ENCODE results near the gene OTUD1. TPM values are rescaled to one million over a fixed set of nuclear protein-coding genes. Genes with fewer than 3 reads are reported as not detected.

OTUD1 gene
- total and polyA plus RNA-seq, 10 of the 15 experiments (the other 5 are each of a cell fraction or from before 2014, with no cell fraction given) = 0.18 to 1.6 (median 0.63) TPM; not detected in 1

DNA sequence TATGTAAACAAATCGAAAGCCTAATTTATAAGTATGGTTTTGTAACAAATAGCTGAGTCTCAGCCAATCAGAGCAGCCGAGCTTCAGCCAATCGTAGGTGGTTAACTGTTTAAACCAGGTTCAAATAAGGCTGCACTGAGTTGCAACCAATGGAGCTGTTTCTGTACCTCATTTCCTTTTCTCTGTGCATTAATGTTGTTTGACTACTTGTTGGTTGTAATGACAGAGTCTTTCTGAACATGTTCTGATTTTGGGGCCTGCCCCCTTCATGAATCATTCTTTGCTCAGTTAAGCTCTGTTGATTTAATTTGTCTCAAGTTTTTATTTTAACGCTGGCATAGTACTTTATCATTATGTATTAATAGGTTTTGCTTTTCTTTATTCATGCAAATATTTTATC is 14.6 kb downstream of the OTUD1 start (continued):
- TF ChIP-seq MTA3 (IDR thresholded peaks at IDR 0.05; ENCODE audit: borderline replicate concordance, low read length) (no peak), TCF3 (IDR thresholded peaks at IDR 0.05; ENCODE audit: borderline replicate concordance, insufficient read depth, low read depth, low read length) (no peak), IRF4 (IDR thresholded peaks at IDR 0.05; ENCODE audit: low read depth, low read length) (no peak), NFYA (IDR thresholded peaks at IDR 0.05; ENCODE audit: borderline replicate concordance, low read depth, low read length) (no peak)
- TF ChIP-seq, protein P1, sequence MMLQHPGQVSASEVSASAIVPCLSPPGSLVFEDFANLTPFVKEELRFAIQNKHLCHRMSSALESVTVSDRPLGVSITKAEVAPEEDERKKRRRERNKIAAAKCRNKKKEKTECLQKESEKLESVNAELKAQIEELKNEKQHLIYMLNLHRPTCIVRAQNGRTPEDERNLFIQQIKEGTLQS (IDR thresholded peaks at IDR 0.05; ENCODE audit: borderline replicate concordance, extremely low read depth, low read depth, low read length) = no peak

DNA sequence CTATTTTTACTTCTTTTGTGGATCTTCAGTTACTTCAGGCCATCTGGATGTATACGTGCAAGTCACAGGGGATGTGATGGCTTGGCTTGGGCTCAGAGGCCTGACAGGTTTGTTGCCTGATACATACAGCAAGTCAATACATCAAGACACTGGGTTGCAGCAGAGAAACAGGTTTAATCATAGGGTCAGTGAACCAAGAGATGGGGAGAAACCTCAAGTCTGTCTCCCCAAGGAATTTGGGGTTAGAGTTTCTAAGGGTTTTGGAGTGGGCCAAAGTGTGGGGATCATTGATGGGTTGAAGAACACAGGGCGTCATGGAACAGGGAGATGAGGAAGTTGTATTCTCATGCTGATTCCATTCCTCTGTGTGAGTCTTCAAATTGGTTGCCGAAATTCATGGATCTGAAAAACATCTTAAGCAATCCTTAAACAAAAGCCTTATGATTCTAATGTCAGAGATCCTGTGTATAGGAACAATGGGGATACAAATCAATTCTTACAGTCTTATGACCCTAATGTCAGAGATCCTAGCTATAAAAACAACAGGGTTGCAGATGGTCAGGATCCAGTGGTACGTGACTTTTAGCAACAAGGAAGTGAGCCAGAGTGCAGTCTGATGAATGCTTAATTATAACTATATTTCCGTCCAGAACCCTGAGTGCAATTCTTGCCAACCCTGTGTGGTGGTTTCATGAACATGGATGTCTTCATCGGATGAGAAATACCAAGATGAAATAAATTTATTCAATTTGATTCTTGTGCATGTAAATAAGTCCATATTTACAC is 18.9 kb downstream of the OTUD1 start:
- ChIA-PET CTCF (no interaction called here), POLR2A (no interaction called here), RAD21 (ENCODE audit: unreplicated experiment) (no interaction called here), SMC1A (ENCODE audit: uncharacterized antibody, unreplicated experiment) (no interaction called here)
- no peaks in the 10 kb centered on the region for H3K27me3 ChIP-seq (replicated peaks in 1 of 2; ENCODE audit: control insufficient read depth in 2 of 2, insufficient read depth in 2 of 2, low read length in 1 of 2)
- H3K4me2 ChIP-seq (ENCODE audit: control insufficient read depth, insufficient read depth) = no peak overlapping the region
- H3K36me3 ChIP-seq (ENCODE audit: control insufficient read depth in 2 of 2, insufficient read depth in 2 of 2, low read length in 1 of 2) = no peaks in the 10 kb centered on the region
- in situ Hi-C loops (cut with MboI) = no loop called here
- H3K79me2 ChIP-seq (ENCODE audit: control insufficient read depth, insufficient read depth, low read length) = no peaks in the 10 kb centered on the region
- BruUV-seq (replicated peaks) = no TSS peak
- no peak overlapping the region for H2AFZ ChIP-seq (ENCODE audit: control insufficient read depth, low read depth, low read length)
- intact Hi-C loops (cut with micrococcal nuclease; ENCODE audit: unreplicated experiment) = no loop called here
- H3K9me3 ChIP-seq (replicated peaks; ENCODE audit: control insufficient read depth, insufficient read depth, low read length) = no peaks in the 10 kb centered on the region
- TF ChIP-seq KAT2A (conservative IDR thresholded peaks at IDR 0.05; ENCODE audit: control insufficient read depth, low read depth, low read length) (no peak), NBN (IDR thresholded peaks at IDR 0.05) (no peak)
- H3K4me3 ChIP-seq = no peak overlapping the region
- H4K20me1 ChIP-seq (ENCODE audit: control insufficient read depth, insufficient read depth) = no peaks in the 10 kb centered on the region
- FAIRE-seq (no peak), DNase-seq (ENCODE audit: low read depth, low spot score) (no peak), ATAC-seq (no peak)
- H3K9ac ChIP-seq (ENCODE audit: control insufficient read depth, insufficient read depth, low read length) = no peak overlapping the region
- H3K4me1 ChIP-seq (ENCODE audit: control insufficient read depth, insufficient read depth, low read length) = no peaks in the 10 kb centered on the region
- WGBS (ENCODE audit: insufficient coverage, insufficient replicate concordance, low lambda C conversion rate, missing lambda C conversion rate) = 36% methylated on average over 6 of the region's 6 CpGs
- H3K27ac ChIP-seq (ENCODE audit: control insufficient read depth, insufficient read depth) = no peak overlapping the region

All from GM12878 (cell line).